ENCODE data around the gene MBTPS2. TPM values are rescaled to one million over a fixed set of nuclear protein-coding genes. Genes with fewer than 3 reads are reported as not detected.
"Not testable (repeated sequence)": the region's sequence is repeated elsewhere in the genome, so short reads cannot be mapped to it uniquely, and the experiment has no call there.

MBTPS2 gene
- total RNA-seq, 2 donors from 2014 or later: 6.9 to 10.0 TPM

DNA sequence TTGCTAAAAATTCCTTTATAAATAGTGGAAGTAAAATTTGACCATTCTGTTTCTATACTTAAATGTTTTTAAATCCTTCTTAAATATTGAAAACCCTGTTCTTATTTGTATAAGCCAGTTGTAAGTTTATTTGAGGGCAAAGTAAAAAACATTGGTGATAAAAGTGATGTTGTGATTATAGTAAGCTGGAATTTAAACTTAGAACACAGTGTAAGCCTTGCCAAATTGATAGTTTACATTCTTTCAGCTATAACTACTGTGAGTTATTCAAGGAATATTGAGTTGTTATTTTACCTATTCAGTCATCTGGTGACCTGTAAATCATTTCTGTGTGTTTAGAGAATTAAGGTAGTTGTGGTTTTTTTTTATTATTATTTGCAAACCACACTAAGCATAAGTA lies 26.0 kb downstream of the MBTPS2 start:
- H3K4me1 ChIP-seq: no peaks in the 10 kb centered on the region
- no peaks in the 10 kb centered on the region for H3K27me3 ChIP-seq
- TF ChIP-seq, protein P1, sequence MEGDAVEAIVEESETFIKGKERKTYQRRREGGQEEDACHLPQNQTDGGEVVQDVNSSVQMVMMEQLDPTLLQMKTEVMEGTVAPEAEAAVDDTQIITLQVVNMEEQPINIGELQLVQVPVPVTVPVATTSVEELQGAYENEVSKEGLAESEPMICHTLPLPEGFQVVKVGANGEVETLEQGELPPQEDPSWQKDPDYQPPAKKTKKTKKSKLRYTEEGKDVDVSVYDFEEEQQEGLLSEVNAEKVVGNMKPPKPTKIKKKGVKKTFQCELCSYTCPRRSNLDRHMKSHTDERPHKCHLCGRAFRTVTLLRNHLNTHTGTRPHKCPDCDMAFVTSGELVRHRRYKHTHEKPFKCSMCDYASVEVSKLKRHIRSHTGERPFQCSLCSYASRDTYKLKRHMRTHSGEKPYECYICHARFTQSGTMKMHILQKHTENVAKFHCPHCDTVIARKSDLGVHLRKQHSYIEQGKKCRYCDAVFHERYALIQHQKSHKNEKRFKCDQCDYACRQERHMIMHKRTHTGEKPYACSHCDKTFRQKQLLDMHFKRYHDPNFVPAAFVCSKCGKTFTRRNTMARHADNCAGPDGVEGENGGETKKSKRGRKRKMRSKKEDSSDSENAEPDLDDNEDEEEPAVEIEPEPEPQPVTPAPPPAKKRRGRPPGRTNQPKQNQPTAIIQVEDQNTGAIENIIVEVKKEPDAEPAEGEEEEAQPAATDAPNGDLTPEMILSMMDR (IDR thresholded peaks at IDR 0.05): no peak
- no peaks in the 10 kb centered on the region for H3K36me3 ChIP-seq
- H3K4me3 ChIP-seq: no peak overlapping the region
- H3K27ac ChIP-seq: no peak overlapping the region
- no peak for DNase-seq (ENCODE audit: low spot score)
- H3K9me3 ChIP-seq: no peaks in the 10 kb centered on the region

DNA sequence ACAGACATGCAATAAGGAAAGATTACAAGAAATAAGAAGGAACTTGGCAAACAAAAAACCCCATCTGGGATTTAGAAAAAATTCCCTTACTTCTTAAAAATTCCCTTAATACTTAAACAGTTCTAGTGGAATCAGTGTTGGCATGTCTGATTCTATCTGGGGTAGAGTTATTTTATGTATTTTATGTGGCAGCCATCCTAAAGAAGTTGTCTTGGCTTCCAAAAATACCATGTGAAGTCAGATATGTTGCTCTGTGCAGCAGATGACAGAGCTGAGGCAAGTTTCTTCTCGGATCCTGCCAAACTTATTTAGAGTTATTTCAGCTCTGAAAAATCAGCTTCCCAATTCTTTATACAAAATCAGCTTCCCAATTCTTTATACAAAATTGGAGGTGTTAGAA lies 31.1 kb downstream of the MBTPS2 start:
- TF ChIP-seq, protein P1 (IDR thresholded peaks at IDR 0.05): no peak

DNA sequence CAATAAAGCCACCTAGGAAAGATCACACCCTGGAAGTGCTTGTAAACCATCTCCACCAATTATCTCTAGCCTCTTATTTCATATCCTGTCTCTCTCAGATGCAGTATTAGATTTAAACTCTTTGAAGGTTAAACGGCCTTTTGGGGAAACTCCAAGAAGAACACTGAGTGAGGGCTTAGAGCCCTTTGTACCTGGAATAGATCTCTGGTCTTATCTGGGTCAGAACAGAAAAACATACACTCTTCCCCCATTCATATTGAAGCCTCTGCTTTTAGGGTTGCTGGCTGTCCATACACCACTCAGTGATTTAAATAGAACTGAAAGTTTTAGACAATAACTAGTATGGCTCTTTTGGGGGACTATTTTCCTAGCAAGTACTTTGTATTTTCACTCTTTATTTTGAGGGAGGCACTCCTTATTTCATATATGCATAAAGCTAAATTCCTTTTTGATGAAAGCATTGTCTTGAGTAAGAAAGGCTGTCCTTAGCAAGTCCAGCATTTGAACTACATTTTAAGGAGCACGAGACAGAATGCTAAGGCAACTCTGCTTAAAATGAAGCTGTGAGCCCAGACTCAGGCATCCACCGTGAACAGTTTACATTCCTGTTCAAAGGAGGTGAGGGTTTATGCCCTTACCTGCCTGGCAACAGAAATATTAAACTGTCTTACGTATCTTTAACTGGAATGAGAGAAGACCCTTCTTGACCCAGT lies 33.8 kb downstream of the MBTPS2 start:
- no peak overlapping the region for H3K27ac ChIP-seq
- TF ChIP-seq, protein P1 (IDR thresholded peaks at IDR 0.05): no peak

More for the DNA sequence above, 31.1 kb downstream of the MBTPS2 start:
- Histone ChIP-seq H3K9me3 (no peaks in the 10 kb centered on the region), H3K27ac (peak overlapping the region in 1 of 2 donors; percentile 40), H3K4me3 (no peak overlapping the region), H3K4me1 (no peaks in the 10 kb centered on the region), H3K27me3 (no peaks in the 10 kb centered on the region), H3K36me3 (no peaks in the 10 kb centered on the region)
- DNase-seq (ENCODE audit: low spot score): no peak

DNA sequence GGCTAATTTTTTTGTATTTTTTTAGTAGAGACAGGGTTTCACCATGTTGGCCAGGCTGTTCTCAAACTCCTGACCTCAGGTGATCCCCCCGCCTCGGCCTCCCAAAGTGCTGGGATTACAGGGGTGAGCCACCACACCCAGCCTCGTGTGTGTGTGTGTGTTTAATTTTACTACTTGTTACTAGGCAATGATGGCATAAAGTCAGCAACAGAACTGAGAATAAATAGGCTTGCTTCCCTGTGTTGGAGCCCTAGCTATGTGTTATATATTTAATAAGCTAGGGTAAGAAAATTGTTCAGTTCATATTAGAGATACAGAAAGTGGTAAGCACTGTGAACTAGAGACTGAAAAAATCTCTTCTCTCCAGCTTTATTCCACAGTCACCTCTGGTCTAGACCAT lies 34.8 kb downstream of the MBTPS2 start:
- not testable (repeated sequence) for H3K4me1 ChIP-seq; H3K27ac ChIP-seq; H3K27me3 ChIP-seq; H3K36me3 ChIP-seq; H3K9me3 ChIP-seq; DNase-seq (ENCODE audit: low spot score); H3K4me3 ChIP-seq

More for the DNA sequence above, 33.8 kb downstream of the MBTPS2 start:
- H3K27me3 ChIP-seq: no peaks in the 10 kb centered on the region
- H3K4me1 ChIP-seq: no peaks in the 10 kb centered on the region
- H3K9me3 ChIP-seq: no peaks in the 10 kb centered on the region
- no peak for DNase-seq (ENCODE audit: low spot score)
- H3K36me3 ChIP-seq: no peaks in the 10 kb centered on the region
- no peak overlapping the region for H3K4me3 ChIP-seq

DNA sequence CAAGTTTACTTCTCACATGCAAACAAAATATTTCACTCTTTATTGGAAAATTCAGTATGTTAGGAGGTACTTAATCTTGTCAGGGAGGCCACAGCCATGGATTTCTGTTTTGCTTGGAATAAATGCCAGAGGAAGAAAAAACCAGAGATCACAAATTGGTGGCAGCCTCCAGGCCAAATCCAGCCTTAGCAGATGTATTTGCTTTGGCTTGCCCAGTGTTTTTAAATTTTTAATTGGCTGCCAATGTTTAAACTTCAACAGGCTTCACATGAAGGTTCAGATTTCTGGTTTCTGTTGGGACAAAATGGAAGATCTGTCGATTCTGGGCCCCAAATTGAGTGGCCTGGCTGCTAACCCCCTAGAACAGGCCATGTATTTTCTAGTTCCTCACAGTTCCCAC lies 35.6 kb downstream of the MBTPS2 start:
- TF ChIP-seq, protein P1 (IDR thresholded peaks at IDR 0.05): no peak
- H3K27me3 ChIP-seq: no peaks in the 10 kb centered on the region
- H3K4me3 ChIP-seq: no peak overlapping the region
- H3K9me3 ChIP-seq: no peaks in the 10 kb centered on the region
- H3K36me3 ChIP-seq: no peaks in the 10 kb centered on the region
- H3K27ac ChIP-seq: no peak overlapping the region
- DNase-seq (ENCODE audit: low spot score): no peak
- no peaks in the 10 kb centered on the region for H3K4me1 ChIP-seq

DNA sequence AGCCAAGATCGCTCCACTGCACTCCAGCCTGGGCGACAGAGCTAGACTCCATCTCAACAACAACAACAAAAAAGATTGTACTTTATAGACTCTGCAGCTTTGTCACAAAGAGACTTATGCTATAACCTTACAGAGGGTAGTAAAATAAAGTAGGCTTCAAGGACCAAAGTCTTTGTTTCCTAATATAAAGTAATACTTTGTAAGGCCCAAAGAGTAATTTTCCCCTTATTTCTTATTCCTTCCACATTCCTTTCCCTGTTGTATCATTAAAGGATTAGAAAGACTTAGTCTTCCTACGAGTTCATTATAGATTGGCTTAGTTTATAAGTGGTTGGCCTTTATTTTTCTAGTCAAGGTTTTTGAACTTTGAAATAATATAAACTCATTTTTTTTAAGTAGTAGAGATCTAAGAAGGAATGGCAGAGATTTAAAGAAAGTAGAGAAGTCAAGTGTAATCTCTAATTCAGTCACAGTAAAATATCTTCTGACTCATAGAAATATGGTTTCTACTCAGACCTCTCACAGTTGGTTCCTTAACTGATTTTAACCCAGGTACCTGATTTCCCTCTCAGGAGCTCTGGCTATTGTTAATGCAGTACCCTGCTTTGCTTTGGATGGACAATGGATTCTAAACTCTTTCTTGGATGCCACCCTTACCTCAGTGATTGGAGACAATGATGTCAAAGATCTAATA lies 42.6 kb downstream of the MBTPS2 start:
- Histone ChIP-seq H3K9me3 (no peaks in the 10 kb centered on the region), H3K27me3 (no peaks in the 10 kb centered on the region), H3K4me1 (no peaks in the 10 kb centered on the region), H3K4me3 (no peak overlapping the region), H3K36me3 (no peaks in the 10 kb centered on the region), H3K27ac (no peak overlapping the region)
- TF ChIP-seq, protein P1 (IDR thresholded peaks at IDR 0.05): no peak
- no peak for DNase-seq (ENCODE audit: low spot score)

All from right atrium auricular region (tissue), 2 donors.